HFFc6 (cell line): ENCODE data around the gene ERCC3. TPM values are rescaled to one million over a fixed set of nuclear protein-coding genes. Genes with fewer than 3 reads are reported as not detected.

ENCODE experiments used
- DNase-seq: peaks from one replicate; pipeline ENCODE4 v3.0.0-alpha.2; 2018
- H3K27ac Mint-ChIP-seq: 2 replicates; pipeline ENCODE4 v1.8.0; 2020; ENCODE audit warnings: mild to moderate bottlenecking, mixed read lengths
- H3K27me3 Mint-ChIP-seq: 2 replicates; pipeline ENCODE4 v1.8.0; 2021; ENCODE audit warnings: mild to moderate bottlenecking, moderate library complexity, mixed read lengths; ENCODE audit not compliant: insufficient read depth
- H3K36me3 Mint-ChIP-seq: 2 replicates; pipeline ENCODE4 v1.8.0; 2021; ENCODE audit warnings: low read depth, mixed read lengths
- H3K4me1 Mint-ChIP-seq: 2 replicates; pipeline ENCODE4 v1.8.0; 2020; ENCODE audit warnings: low read depth, mixed read lengths
- H3K4me3 Mint-ChIP-seq: 2 replicates; pipeline ENCODE4 v1.8.0; 2020; ENCODE audit warnings: mild to moderate bottlenecking, moderate library complexity, mixed read lengths
- H3K9me3 Mint-ChIP-seq: 2 replicates; pipeline ENCODE4 v1.8.0; 2020; ENCODE audit warnings: mild to moderate bottlenecking, mixed read lengths
- CTCF ChIP-seq: fragments of 200-600 bp; sonication (generic); IDR thresholded peaks from 2 replicates; pipeline ENCODE4 v1.5.0; 2021; ENCODE audit warnings: antibody characterized with exemption, mild to moderate bottlenecking
- total RNA-seq, 6 experiments: library from RNA; stranded (reverse); fragmentation: NEBNext Ultra II Directional; extraction: Animal tissue kit (Norgen Biotek cat#: 25700); gene quantifications; 2 replicates in 1 of 6; 3 replicates in 5 of 6; pipeline ENCODE4 v1.2.3, GENCODE V29; 2021

ERCC3 gene
- total RNA-seq, 6 experiments from 2014 or later, result 33.0 to 38.5 (median 36.3) TPM

- no peak for DNase-seq
- no peak for TF ChIP-seq CTCF
- H3K36me3 Mint-ChIP-seq, result peaks cover 33% of the 10 kb centered on the region
- no peaks in the 10 kb centered on the region; the same call in 1 of the 2 replicates for H3K27me3 Mint-ChIP-seq
- H3K27ac Mint-ChIP-seq, result no peak overlapping the region
- H3K4me3 Mint-ChIP-seq, result no peak overlapping the region
- peaks cover 10% of the 10 kb centered on the region; the same call in 1 of the 2 replicates for H3K4me1 Mint-ChIP-seq
- H3K9me3 Mint-ChIP-seq, result no peaks in the 10 kb centered on the region
These were observed 13.3 kb downstream of the ERCC3 start for GRCh38 chr2:127280693-127281092.

- TF ChIP-seq CTCF, result no peak
- H3K4me1 Mint-ChIP-seq, result peaks cover 10% of the 10 kb centered on the region; the same call in 1 of the 2 replicates
- peaks cover 27% of the 10 kb centered on the region for H3K36me3 Mint-ChIP-seq
These were observed 14.2 kb downstream of the ERCC3 start for GRCh38 chr2:127279781-127280180.

GRCh38 chr2:127278959-127279358 is 15.0 kb downstream of the ERCC3 start:
- Mint-ChIP-seq H3K4me3 (no peak overlapping the region), H3K4me1 (peaks cover 10% of the 10 kb centered on the region; the same call in 1 of the 2 replicates), H3K27ac (no peak overlapping the region), H3K36me3 (peaks cover 19% of the 10 kb centered on the region), H3K9me3 (no peaks in the 10 kb centered on the region), H3K27me3 (no peaks in the 10 kb centered on the region)
- TF ChIP-seq CTCF, result no peak
- no peak for DNase-seq

More at GRCh38 chr2:127279781-127280180, 14.2 kb downstream of the ERCC3 start:
- Mint-ChIP-seq H3K27ac (no peak overlapping the region), H3K27me3 (no peaks in the 10 kb centered on the region; the same call in 1 of the 2 replicates), H3K4me3 (no peak overlapping the region), H3K9me3 (no peaks in the 10 kb centered on the region)
- DNase-seq, result no peak

GRCh38 chr2:127277028-127277427 is 16.9 kb downstream of the ERCC3 start:
- no peak for DNase-seq
- Mint-ChIP-seq H3K9me3 (no peaks in the 10 kb centered on the region), H3K4me3 (no peak overlapping the region), H3K27ac (no peak overlapping the region), H3K36me3 (peaks cover 15% of the 10 kb centered on the region; the same call in 1 of the 2 replicates), H3K4me1 (peaks cover 4% of the 10 kb centered on the region; the same call in 1 of the 2 replicates), H3K27me3 (no peaks in the 10 kb centered on the region; the same call in 1 of the 2 replicates)
- no peak for TF ChIP-seq CTCF

- Mint-ChIP-seq H3K36me3 (peaks cover 22% of the 10 kb centered on the region), H3K4me3 (no peak overlapping the region), H3K4me1 (no peaks in the 10 kb centered on the region)
These were observed 18.2 kb downstream of the ERCC3 start for GRCh38 chr2:127275789-127276188.

More at GRCh38 chr2:127275789-127276188, 18.2 kb downstream of the ERCC3 start:
- DNase-seq, result no peak
- no peak overlapping the region; the same call in 1 of the 2 replicates for H3K27ac Mint-ChIP-seq
- no peaks in the 10 kb centered on the region for H3K9me3 Mint-ChIP-seq
- H3K27me3 Mint-ChIP-seq, result no peaks in the 10 kb centered on the region; the same call in 1 of the 2 replicates
- no peak for TF ChIP-seq CTCF
